Activated CD8-positive, alpha-beta T cell treated with anti-CD3 and anti-CD28 coated beads for 36 hours (primary cell): ENCODE data around the gene CTNNA2. TPM values are rescaled to one million over a fixed set of nuclear protein-coding genes. Genes with fewer than 3 reads are reported as not detected.

Experiments
- ATAC-seq: fragments of 200-7000 bp; cut with Tn5 transposase; one replicate; pipeline ENCODE4 v1.10.0; 2021; ENCODE audit warnings: mild to moderate bottlenecking, moderate library complexity
- CTCF ChIA-PET: fragments of 350-600 bp; sonication (Branson Sonifier 250); formaldehyde crosslinking; loops from one replicate; lab custom pipeline; 2021; ENCODE audit warnings: antibody characterized with exemption; lab: Charles Lee
- POLR2A ChIA-PET: fragments of 350-600 bp; sonication (Branson Sonifier 250); formaldehyde crosslinking; loops from one replicate; lab custom pipeline; 2021; ENCODE audit warnings: antibody characterized with exemption; lab: Charles Lee
- DNase-seq: peaks from one replicate; pipeline ENCODE4 v3.0.0-alpha.2; 2020
- H3K27ac Mint-ChIP-seq: one replicate; pipeline ENCODE4 v1.8.0; 2021; ENCODE audit warnings: mild to moderate bottlenecking, mixed read lengths
- H3K27me3 Mint-ChIP-seq: one replicate; pipeline ENCODE4 v1.8.0; 2021; ENCODE audit warnings: mixed read lengths
- H3K36me3 Mint-ChIP-seq: one replicate; pipeline ENCODE4 v1.8.0; 2021; ENCODE audit warnings: low read depth, mixed read lengths
- H3K4me1 Mint-ChIP-seq: one replicate; pipeline ENCODE4 v1.8.0; 2021; ENCODE audit warnings: low read depth, mixed read lengths
- H3K4me3 Mint-ChIP-seq: one replicate; pipeline ENCODE4 v1.8.0; 2021; ENCODE audit warnings: mild to moderate bottlenecking, moderate library complexity, mixed read lengths
- H3K9me3 Mint-ChIP-seq: one replicate; pipeline ENCODE4 v1.8.0; 2021; ENCODE audit warnings: mixed read lengths
- intact Hi-C: fragments of 100-400 bp; cut with micrococcal nuclease; formaldehyde crosslinking; loops from one replicate; pipeline ENCODE4 v1.10.0; 2022
- total RNA-seq, 2 experiments: library from RNA; stranded (reverse); gene quantifications; one replicate each; pipeline ENCODE4 v1.2.3, GENCODE V29; 2021
- TF ChIP-seq, protein P1 (sequence below): fragments of 200-600 bp; IDR thresholded peaks from one replicate; pipeline ENCODE4 v1.8.0; 2022; ENCODE audit warnings: antibody characterized with exemption, mild to moderate bottlenecking

Gene CTNNA2
- total RNA-seq, 2 experiments from 2014 or later, result not detected

DNA sequence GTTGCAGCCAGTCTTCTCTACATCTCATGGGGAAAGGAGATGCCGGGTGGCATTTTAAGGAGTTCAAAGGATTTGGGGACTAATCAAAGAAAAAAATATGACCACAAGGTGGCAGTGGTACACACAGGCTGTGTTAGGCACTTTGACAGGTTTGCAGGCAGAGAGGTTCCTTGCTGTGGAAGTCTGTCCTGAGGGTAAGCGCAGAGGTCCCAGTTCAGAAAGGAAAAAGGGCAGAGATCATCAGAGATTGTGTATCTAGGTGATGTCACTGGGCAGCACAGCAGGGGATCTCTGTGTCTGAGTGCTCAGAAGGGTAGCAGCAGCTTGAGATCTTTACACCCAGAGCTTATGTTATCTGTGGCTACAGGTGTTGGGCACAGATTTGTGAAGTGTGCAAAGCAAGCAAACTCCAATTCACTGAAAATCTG lies 560.3 kb downstream of the CTNNA2 start:
- Mint-ChIP-seq H3K4me3 (no peak overlapping the region), H3K27me3 (no peaks in the 10 kb centered on the region), H3K36me3 (no peaks in the 10 kb centered on the region), H3K4me1 (no peaks in the 10 kb centered on the region), H3K9me3 (no peaks in the 10 kb centered on the region), H3K27ac (no peak overlapping the region)
- ChIA-PET POLR2A (no interaction called here), CTCF (interaction anchor here (0.7 to 1.4 kb wide), 3 partner anchors 15 to 188 kb away, joined by 3 to 4 read pairs (median 3); no protein-coding TSS in a partner anchor)
- ATAC-seq, result no peak
- intact Hi-C loops, result no loop called here
- TF ChIP-seq, protein P1, sequence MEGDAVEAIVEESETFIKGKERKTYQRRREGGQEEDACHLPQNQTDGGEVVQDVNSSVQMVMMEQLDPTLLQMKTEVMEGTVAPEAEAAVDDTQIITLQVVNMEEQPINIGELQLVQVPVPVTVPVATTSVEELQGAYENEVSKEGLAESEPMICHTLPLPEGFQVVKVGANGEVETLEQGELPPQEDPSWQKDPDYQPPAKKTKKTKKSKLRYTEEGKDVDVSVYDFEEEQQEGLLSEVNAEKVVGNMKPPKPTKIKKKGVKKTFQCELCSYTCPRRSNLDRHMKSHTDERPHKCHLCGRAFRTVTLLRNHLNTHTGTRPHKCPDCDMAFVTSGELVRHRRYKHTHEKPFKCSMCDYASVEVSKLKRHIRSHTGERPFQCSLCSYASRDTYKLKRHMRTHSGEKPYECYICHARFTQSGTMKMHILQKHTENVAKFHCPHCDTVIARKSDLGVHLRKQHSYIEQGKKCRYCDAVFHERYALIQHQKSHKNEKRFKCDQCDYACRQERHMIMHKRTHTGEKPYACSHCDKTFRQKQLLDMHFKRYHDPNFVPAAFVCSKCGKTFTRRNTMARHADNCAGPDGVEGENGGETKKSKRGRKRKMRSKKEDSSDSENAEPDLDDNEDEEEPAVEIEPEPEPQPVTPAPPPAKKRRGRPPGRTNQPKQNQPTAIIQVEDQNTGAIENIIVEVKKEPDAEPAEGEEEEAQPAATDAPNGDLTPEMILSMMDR, result peak; percentile 48
- peak; percentile 15 for DNase-seq

DNA sequence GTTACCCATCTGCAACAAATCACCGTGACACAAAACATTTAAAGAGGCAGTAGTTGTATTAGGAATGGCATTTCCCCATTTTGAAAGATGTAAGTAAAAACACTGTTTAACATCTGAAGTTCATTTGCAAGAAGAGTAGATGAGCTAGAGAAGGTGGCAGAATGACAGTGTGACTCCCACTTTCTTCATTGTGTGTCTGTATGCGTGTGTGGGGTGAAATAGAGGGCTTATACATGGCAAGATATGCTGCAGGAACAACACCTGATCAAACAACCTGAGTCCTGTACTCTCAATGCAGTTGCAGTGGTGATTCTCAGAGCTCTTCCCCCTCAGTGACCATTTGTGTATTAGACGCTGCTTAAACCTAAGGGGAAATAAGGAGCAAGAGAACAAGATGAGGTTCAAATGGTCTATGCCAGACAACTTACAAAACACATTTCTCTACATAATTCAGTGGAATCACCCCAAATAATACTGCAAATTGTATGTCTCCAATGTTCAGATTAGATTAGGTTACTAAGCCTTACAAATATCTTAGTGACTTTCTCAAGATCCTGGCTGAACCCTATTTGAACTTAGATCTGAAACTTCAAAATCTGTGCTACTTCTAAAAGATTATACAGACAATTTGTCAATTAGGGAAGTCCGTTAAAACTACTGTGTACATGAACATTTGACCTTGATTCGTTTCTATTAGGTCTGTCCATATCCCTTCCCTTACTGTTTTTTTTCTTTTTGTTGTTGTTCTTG lies 561.6 kb downstream of the CTNNA2 start:
- Mint-ChIP-seq H3K4me1 (no peaks in the 10 kb centered on the region), H3K36me3 (no peaks in the 10 kb centered on the region), H3K9me3 (no peaks in the 10 kb centered on the region), H3K27me3 (no peaks in the 10 kb centered on the region), H3K27ac (no peak overlapping the region), H3K4me3 (no peak overlapping the region)
- DNase-seq (no peak), ATAC-seq (no peak)
- TF ChIP-seq, protein P1, result no peak
- intact Hi-C loops, result no loop called here
- ChIA-PET POLR2A (no interaction called here), CTCF (interaction anchor here (1.4 kb wide), 1 partner anchor 17 kb away, joined by 4 read pairs; no protein-coding TSS in a partner anchor)

DNA sequence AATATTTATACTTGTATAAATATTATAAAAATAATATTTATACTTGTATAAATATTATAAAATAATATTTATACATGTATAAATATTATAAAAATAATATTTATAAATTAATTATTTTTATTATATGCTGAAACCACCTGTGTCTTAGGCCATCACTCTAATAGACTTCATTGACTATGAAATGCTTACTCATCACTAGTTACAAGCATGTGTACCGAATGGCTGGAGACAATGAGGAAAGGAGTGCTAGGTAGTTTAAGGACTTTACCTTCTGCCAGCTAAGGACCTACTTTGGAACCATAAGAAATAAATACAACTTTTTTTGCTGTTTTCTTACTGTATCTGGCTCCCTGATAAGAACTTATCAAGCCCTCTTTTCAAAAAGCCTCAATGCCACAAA lies 562.9 kb downstream of the CTNNA2 start:
- peaks cover 2% of the 10 kb centered on the region for H3K27me3 Mint-ChIP-seq
- intact Hi-C loops, result no loop called here
- no peak overlapping the region for H3K4me3 Mint-ChIP-seq
- CTCF ChIA-PET, result no interaction called here
- no peak for ATAC-seq
- H3K27ac Mint-ChIP-seq, result no peak overlapping the region
- H3K9me3 Mint-ChIP-seq, result no peaks in the 10 kb centered on the region
- POLR2A ChIA-PET, result no interaction called here
- TF ChIP-seq, protein P1, result no peak
- H3K36me3 Mint-ChIP-seq, result no peaks in the 10 kb centered on the region
- DNase-seq, result no peak
- H3K4me1 Mint-ChIP-seq, result no peaks in the 10 kb centered on the region

DNA sequence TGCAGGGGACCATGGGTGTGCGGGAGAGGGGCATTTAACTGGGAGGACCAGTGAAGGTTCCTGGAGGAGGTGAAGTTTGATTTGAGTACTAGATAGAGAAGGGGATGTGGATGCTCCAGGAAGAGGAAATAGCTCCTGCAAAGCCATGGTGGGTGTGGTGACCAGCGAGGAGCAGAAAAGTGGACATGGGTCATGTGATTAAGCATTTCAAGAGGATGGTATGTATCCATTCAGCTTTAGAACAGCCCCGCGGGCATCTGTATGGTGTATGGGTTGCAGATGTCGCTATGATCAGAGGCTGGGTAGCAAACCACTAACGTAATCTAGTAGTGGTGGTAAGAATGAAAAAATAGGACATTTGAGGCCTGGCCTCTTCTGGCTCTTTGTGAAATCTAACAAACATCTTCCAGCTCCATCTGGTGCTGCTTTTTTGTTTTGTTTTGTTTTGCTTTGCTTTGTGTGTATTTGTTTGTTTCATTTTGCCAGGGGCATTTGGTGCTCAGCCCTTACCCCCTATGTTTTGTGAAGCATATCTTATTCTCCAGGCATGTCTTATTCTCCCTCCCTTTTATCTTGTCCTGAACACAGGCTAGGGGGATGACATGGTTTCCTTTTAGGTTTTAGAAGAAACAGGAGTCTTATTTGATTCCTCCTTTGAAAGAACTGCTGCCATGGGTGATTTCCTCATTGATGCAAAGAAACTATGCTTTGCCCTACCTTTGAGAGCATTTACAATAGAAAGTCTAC lies 565.6 kb downstream of the CTNNA2 start:
- H3K36me3 Mint-ChIP-seq, result no peaks in the 10 kb centered on the region
- TF ChIP-seq, protein P1, result no peak
- H3K27me3 Mint-ChIP-seq, result peaks cover 2% of the 10 kb centered on the region
- intact Hi-C loops, result no loop called here
- no peak overlapping the region for H3K4me3 Mint-ChIP-seq
- ChIA-PET POLR2A (no interaction called here), CTCF (no interaction called here)
- H3K9me3 Mint-ChIP-seq, result no peaks in the 10 kb centered on the region
- no peaks in the 10 kb centered on the region for H3K4me1 Mint-ChIP-seq
- no peak overlapping the region for H3K27ac Mint-ChIP-seq
- ATAC-seq (no peak), DNase-seq (no peak)

DNA sequence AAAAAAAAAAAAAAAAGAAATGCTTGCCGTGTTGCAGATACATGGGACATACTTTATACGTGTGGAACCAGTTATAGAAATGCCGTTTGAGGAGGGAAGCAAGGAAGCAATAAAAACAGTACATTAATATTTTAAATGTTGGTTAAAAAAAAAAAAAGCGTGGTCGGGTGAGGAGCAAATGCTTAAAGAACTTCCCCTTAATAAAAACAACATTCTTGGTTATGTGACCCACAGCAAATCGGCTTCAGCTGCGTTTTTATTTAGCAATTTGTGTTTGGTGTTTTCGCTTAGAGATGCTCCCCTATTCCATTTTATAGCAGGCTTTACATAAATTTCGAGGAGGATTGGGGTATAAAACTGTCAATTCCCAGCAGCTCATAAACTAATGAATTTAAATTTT lies 568.1 kb downstream of the CTNNA2 start:
- DNase-seq (no peak), ATAC-seq (no peak)
- no peaks in the 10 kb centered on the region for H3K36me3 Mint-ChIP-seq
- no peak overlapping the region for H3K27ac Mint-ChIP-seq
- intact Hi-C loops, result no loop called here
- H3K9me3 Mint-ChIP-seq, result no peaks in the 10 kb centered on the region
- no peak overlapping the region for H3K4me3 Mint-ChIP-seq
- ChIA-PET POLR2A (no interaction called here), CTCF (interaction anchor here (1.0 kb wide), 1 partner anchor 9 kb away, joined by 3 read pairs; no protein-coding TSS in a partner anchor)
- TF ChIP-seq, protein P1, result no peak
- H3K4me1 Mint-ChIP-seq, result no peaks in the 10 kb centered on the region
- H3K27me3 Mint-ChIP-seq, result peaks cover 2% of the 10 kb centered on the region
